Trophoblast cell (in vitro differentiated cells and primary cell): ENCODE data around the gene COL4A1.

Experiments used
- DNase-seq, 2 donors: peaks; one replicate each; pipeline ENCODE4 v3.0.0-alpha.2; 2016
- H2AFZ ChIP-seq: 2 replicates; pipeline ENCODE4 v1.6.1; 2013; ENCODE audit warnings: low read length, moderate library complexity, mild to moderate bottlenecking; ENCODE audit not compliant: insufficient read depth, poor library complexity
- H2AK5ac ChIP-seq: 2 replicates; pipeline ENCODE4 v1.6.1; 2013; ENCODE audit warnings: mild to moderate bottlenecking, low read length
- H2BK120ac ChIP-seq: 2 replicates; pipeline ENCODE4 v1.6.1; 2013; ENCODE audit warnings: low read length, mild to moderate bottlenecking, moderate library complexity; ENCODE audit not compliant: insufficient read depth, poor library complexity
- H2BK12ac ChIP-seq: 2 replicates; pipeline ENCODE4 v1.6.1; 2013; ENCODE audit warnings: mild to moderate bottlenecking, low read length, moderate library complexity
- H2BK5ac ChIP-seq: 2 replicates; pipeline ENCODE4 v1.6.1; 2013; ENCODE audit warnings: low read length, low read depth, moderate library complexity, mild to moderate bottlenecking; ENCODE audit not compliant: poor library complexity
- H3K14ac ChIP-seq: 2 replicates; pipeline ENCODE4 v1.6.1; 2013; ENCODE audit warnings: mild to moderate bottlenecking, low read length
- H3K18ac ChIP-seq: 2 replicates; pipeline ENCODE4 v1.6.1; 2013; ENCODE audit warnings: mild to moderate bottlenecking, low read length
- H3K23ac ChIP-seq: 2 replicates; pipeline ENCODE4 v1.6.1; 2013; ENCODE audit warnings: low read length
- H3K27ac ChIP-seq: 2 replicates; pipeline ENCODE4 v1.5.1; 2013; ENCODE audit warnings: low read depth, mild to moderate bottlenecking, inconsistent platforms, low read length, moderate library complexity
- H3K27me3 ChIP-seq: 2 replicates; pipeline ENCODE4 v1.6.1; 2013; ENCODE audit warnings: inconsistent platforms, mild to moderate bottlenecking, low read length, moderate library complexity; ENCODE audit not compliant: insufficient read depth
- H3K36me3 ChIP-seq, 2 experiments: 1 replicate in 1 of 2; 2 replicates in 1 of 2; pipeline ENCODE4 v1.6.1; 2013; ENCODE audit warnings: low read length in 2 of 2, mild to moderate bottlenecking in 2 of 2, moderate library complexity in 1 of 2; ENCODE audit not compliant: insufficient read depth in 2 of 2, control insufficient read depth in 1 of 2
- H3K4ac ChIP-seq: 2 replicates; pipeline ENCODE4 v1.6.1; 2013; ENCODE audit warnings: low read depth, mild to moderate bottlenecking, low read length, moderate library complexity
- H3K4me1 ChIP-seq, 2 experiments: 1 replicate in 1 of 2; 2 replicates in 1 of 2; pipeline ENCODE4 v1.6.1; 2013; ENCODE audit warnings: low read length in 2 of 2, mild to moderate bottlenecking in 2 of 2, moderate library complexity in 1 of 2; ENCODE audit not compliant: insufficient read depth in 2 of 2, control insufficient read depth in 1 of 2
- H3K4me2 ChIP-seq: 2 replicates; pipeline ENCODE4 v1.6.1; 2013; ENCODE audit warnings: inconsistent platforms, mild to moderate bottlenecking, low read length, moderate library complexity
- H3K4me3 ChIP-seq: 2 replicates; pipeline ENCODE4 v1.5.1; 2013; ENCODE audit warnings: mild to moderate bottlenecking, low read depth, low read length, inconsistent platforms
- H3K79me1 ChIP-seq: one replicate; pipeline ENCODE4 v1.6.1; 2013; ENCODE audit warnings: low read length
- H3K79me2 ChIP-seq: 2 replicates; pipeline ENCODE4 v1.6.1; 2013; ENCODE audit warnings: low read length, mild to moderate bottlenecking; ENCODE audit not compliant: control insufficient read depth, insufficient read depth, poor library complexity
- H3K9ac ChIP-seq: 2 replicates; pipeline ENCODE4 v1.6.1; 2013; ENCODE audit warnings: mild to moderate bottlenecking, low read length
- H3K9me3 ChIP-seq: 2 replicates; pipeline ENCODE4 v1.6.1; 2013; ENCODE audit warnings: low read depth, mild to moderate bottlenecking, control low read depth, inconsistent platforms, low read length; ENCODE audit not compliant: insufficient read depth
- H4K12ac ChIP-seq: 2 replicates; pipeline ENCODE4 v1.6.1; 2013; ENCODE audit warnings: low read depth, mild to moderate bottlenecking, low read length, moderate library complexity
- H4K8ac ChIP-seq: 2 replicates; pipeline ENCODE4 v1.6.1; 2013; ENCODE audit warnings: low read depth, mild to moderate bottlenecking, low read length, moderate library complexity
- H4K91ac ChIP-seq: one replicate; pipeline ENCODE4 v1.6.1; 2013; ENCODE audit warnings: low read depth, mild to moderate bottlenecking, low read length, moderate library complexity
- WGBS: extraction: QIAGEN DNeasy Blood & Tissue Kit; methylation state at CpG from one replicate; pipeline ENCODE4 v1.1.7; 2013; ENCODE audit warnings: missing lambda C conversion rate; ENCODE audit not compliant: insufficient read length, insufficient coverage; ENCODE audit errors: extremely low coverage; 5-methylcytosine and 5-hydroxymethylcytosine counted together

The COL4A1 gene

GRCh38 chr13:110217811-110218210 lies 89.1 kb downstream of the COL4A1 start:
- H3K36me3 ChIP-seq: peaks cover 11 to 32% of the 10 kb centered on the region in 2 experiments
- H3K4ac ChIP-seq: no peak overlapping the region
- H2AK5ac ChIP-seq: no peak overlapping the region
- no peak overlapping the region for H4K91ac ChIP-seq
- no peak overlapping the region for H3K14ac ChIP-seq
- no peak overlapping the region for H3K4me2 ChIP-seq
- H3K18ac ChIP-seq: no peak overlapping the region
- H3K79me1 ChIP-seq: peaks cover 6% of the 10 kb centered on the region
- WGBS: no CpG with 5 or more reads among the region's 2 CpGs
- H3K27me3 ChIP-seq: no peaks in the 10 kb centered on the region
- no peak overlapping the region for H2BK12ac ChIP-seq
- H2AFZ ChIP-seq: no peak overlapping the region
- peaks cover 2% of the 10 kb centered on the region for H3K79me2 ChIP-seq
- no peaks in the 10 kb centered on the region for H3K9me3 ChIP-seq
- H4K8ac ChIP-seq: no peak overlapping the region
- H3K4me3 ChIP-seq: no peak overlapping the region
- no peak overlapping the region for H3K27ac ChIP-seq
- H3K4me1 ChIP-seq: peaks cover 27 to 34% of the 10 kb centered on the region in 2 experiments
- H3K23ac ChIP-seq: no peak overlapping the region
- no peak overlapping the region for H2BK120ac ChIP-seq
- no peak overlapping the region for H3K9ac ChIP-seq
- H2BK5ac ChIP-seq: no peak overlapping the region
- DNase-seq: no peak
- H4K12ac ChIP-seq: no peak overlapping the region

DNA sequence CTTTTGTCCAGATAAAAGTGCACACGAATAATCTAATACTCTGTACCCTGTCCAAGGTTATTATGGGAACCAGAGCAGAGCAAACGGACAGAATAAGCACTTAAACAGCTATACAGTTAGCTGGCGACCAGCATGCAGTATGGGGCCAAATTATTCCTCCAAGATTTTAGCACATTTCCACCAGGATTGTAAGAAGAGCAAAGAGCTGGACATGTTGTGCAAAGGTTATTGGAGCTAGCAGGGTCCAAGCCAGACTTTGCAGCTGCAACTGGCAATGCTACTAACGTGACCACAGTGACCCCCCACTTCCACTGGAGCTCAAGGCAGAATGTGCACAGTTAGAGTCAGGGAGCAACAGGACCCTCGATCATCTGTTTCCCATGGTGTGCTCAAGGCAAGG lies 89.9 kb downstream of the COL4A1 start:
- no peaks in the 10 kb centered on the region for H3K27me3 ChIP-seq
- H4K12ac ChIP-seq: no peak overlapping the region
- WGBS: no CpG with 5 or more reads among the region's 5 CpGs
- no peak overlapping the region for H2AFZ ChIP-seq
- H3K9ac ChIP-seq: no peak overlapping the region
- H3K4ac ChIP-seq: no peak overlapping the region
- H4K91ac ChIP-seq: no peak overlapping the region
- no peak overlapping the region for H4K8ac ChIP-seq
- peaks cover 6% of the 10 kb centered on the region for H3K79me1 ChIP-seq
- H2BK12ac ChIP-seq: no peak overlapping the region
- no peaks in the 10 kb centered on the region for H3K9me3 ChIP-seq
- H3K18ac ChIP-seq: no peak overlapping the region
- H3K14ac ChIP-seq: peak overlapping the region; percentile 33
- no peak overlapping the region for H2AK5ac ChIP-seq
- no peak overlapping the region for H2BK120ac ChIP-seq
- H3K23ac ChIP-seq: peak overlapping the region; percentile 80
- H3K4me1 ChIP-seq: peaks cover 27 to 33% of the 10 kb centered on the region in 2 experiments
- H2BK5ac ChIP-seq: peak overlapping the region; percentile 3
- peak overlapping the region; percentile 56 for H3K27ac ChIP-seq
- no peak for DNase-seq
- no peak overlapping the region for H3K4me2 ChIP-seq
- H3K4me3 ChIP-seq: no peak overlapping the region
- H3K79me2 ChIP-seq: peaks cover 2% of the 10 kb centered on the region
- peaks cover 17 to 38% of the 10 kb centered on the region in 2 experiments for H3K36me3 ChIP-seq

DNA sequence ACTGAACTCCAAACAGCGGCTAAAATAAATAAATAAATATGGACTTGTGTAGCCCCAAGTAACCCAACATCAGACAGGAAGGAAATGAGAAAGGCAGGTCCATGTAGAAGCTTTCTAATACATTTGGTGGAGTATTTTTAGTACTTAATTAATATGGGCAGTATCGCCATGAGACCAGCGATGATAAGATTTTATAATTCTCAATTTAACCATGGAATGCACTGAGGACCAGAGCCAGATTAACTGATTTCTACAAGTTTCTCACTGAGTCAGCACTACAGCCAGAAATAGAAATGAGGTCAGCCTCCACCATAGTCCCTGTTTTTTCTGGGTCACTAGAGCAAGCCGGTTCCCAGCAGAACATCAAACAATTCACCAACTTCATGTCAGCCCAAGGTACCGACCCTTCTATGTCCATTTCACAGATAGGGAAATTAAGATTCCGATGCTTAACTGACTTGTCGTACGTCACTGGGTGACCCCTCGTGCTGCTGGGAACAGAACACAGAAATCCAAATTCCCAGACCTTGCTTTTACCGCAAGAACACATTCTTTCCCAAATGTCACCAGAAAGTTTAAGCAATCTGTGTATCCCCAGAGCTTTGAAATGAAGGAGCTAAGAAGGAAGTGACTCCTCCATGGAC lies 90.4 kb downstream of the COL4A1 start:
- Histone ChIP-seq H3K4me1 (peaks cover 24 to 29% of the 10 kb centered on the region in 2 experiments), H3K9me3 (no peaks in the 10 kb centered on the region), H3K23ac (no peak overlapping the region), H3K9ac (no peak overlapping the region), H4K91ac (no peak overlapping the region), H3K79me2 (peaks cover 2% of the 10 kb centered on the region), H2AFZ (no peak overlapping the region), H2AK5ac (no peak overlapping the region), H3K4me2 (no peak overlapping the region), H3K79me1 (peaks cover 4% of the 10 kb centered on the region), H2BK12ac (peak overlapping the region; percentile 48), H2BK5ac (no peak overlapping the region), H4K8ac (no peak overlapping the region), H3K18ac (peak overlapping the region; percentile 51), H3K27me3 (no peaks in the 10 kb centered on the region), H3K36me3 (peaks cover 19 to 39% of the 10 kb centered on the region in 2 experiments), H3K27ac (peak overlapping the region; percentile 56), H3K4ac (no peak overlapping the region), H3K14ac (no peak overlapping the region), H3K4me3 (no peak overlapping the region), H2BK120ac (peak overlapping the region; percentile 24), H4K12ac (no peak overlapping the region)
- no CpG with 5 or more reads among the region's 10 CpGs for WGBS
- peak in 1 of 2 donors; percentile 10 for DNase-seq

- Histone ChIP-seq H3K79me1 (peaks cover 4% of the 10 kb centered on the region), H3K4me3 (no peak overlapping the region)
Observed at GRCh38 chr13:110216006-110216397, 91.0 kb downstream of the COL4A1 start.

More at GRCh38 chr13:110216006-110216397, 91.0 kb downstream of the COL4A1 start:
- Histone ChIP-seq H3K79me2 (peaks cover 2% of the 10 kb centered on the region), H2BK12ac (no peak overlapping the region), H3K27ac (peak overlapping the region; percentile 2), H3K14ac (no peak overlapping the region), H4K8ac (no peak overlapping the region), H3K4me1 (peaks cover 24 to 29% of the 10 kb centered on the region in 2 experiments), H4K12ac (no peak overlapping the region), H3K23ac (no peak overlapping the region), H3K27me3 (no peaks in the 10 kb centered on the region), H3K36me3 (peaks cover 22 to 43% of the 10 kb centered on the region in 2 experiments), H3K9me3 (no peaks in the 10 kb centered on the region), H2AK5ac (no peak overlapping the region), H3K18ac (no peak overlapping the region), H2BK120ac (no peak overlapping the region), H2BK5ac (no peak overlapping the region), H3K4ac (no peak overlapping the region), H3K4me2 (no peak overlapping the region), H4K91ac (no peak overlapping the region), H2AFZ (no peak overlapping the region), H3K9ac (no peak overlapping the region)
- no CpG with 5 or more reads among the region's 4 CpGs for WGBS
- no peak for DNase-seq
